HEK293 (cell line): Measurements from ENCODE around the gene CDKAL1.

Source experiments
- CTCF ChIA-PET: fragments of 350-600 bp; formaldehyde crosslinking; extraction: SDS; loops from one replicate; lab custom pipeline; 2021; ENCODE audit warnings: antibody characterized with exemption; lab: Yijun Ruan, JAX
- POLR2A ChIA-PET: fragments of 300-600 bp; formaldehyde crosslinking; extraction: SDS; loops from one replicate; lab custom pipeline; 2020; ENCODE audit warnings: antibody characterized with exemption, inconsistent platforms; lab: Yijun Ruan, JAX
- H3K27ac ChIP-seq: fragments of 200-500 bp; sonication (Bioruptor generic); 2 replicates; pipeline ENCODE4 v1.5.1; 2014; ENCODE audit warnings: low read depth, low read length, control low read depth, inconsistent platforms; ENCODE audit errors: extremely low read depth
- H3K36me3 ChIP-seq, 2 experiments: fragments of 200-500 bp in 1 of 2; sonication (Bioruptor generic) in 1 of 2; 1 replicate in 1 of 2; 2 replicates in 1 of 2; pipeline ENCODE4 v1.5.1; 2014 to 2017; ENCODE audit warnings: inconsistent platforms in 2 of 2, low read length in 2 of 2; ENCODE audit not compliant: control insufficient read depth in 2 of 2, insufficient read depth in 1 of 2
- H3K4me1 ChIP-seq: fragments of 200-500 bp; sonication (Bioruptor generic); 2 replicates; pipeline ENCODE4 v1.5.1; 2014; ENCODE audit warnings: mild to moderate bottlenecking, low read length, inconsistent platforms; ENCODE audit not compliant: control insufficient read depth, insufficient read depth
- H3K4me3 ChIP-seq: 2 replicates; pipeline ENCODE4 v1.5.1; 2011; ENCODE audit warnings: low read depth, mild to moderate bottlenecking, control low read depth, low read length, moderate library complexity
- H3K9me3 ChIP-seq: fragments of 200-500 bp; sonication (Bioruptor generic); 2 replicates; pipeline ENCODE4 v1.5.1; 2014; ENCODE audit warnings: low read depth, low read length, inconsistent platforms; ENCODE audit not compliant: control insufficient read depth, insufficient read depth
- AEBP2 ChIP-seq: fragments of 450-650 bp; formaldehyde crosslinking; IDR thresholded peaks from 2 replicates; pipeline ENCODE4 v1.5.1; 2016; ENCODE audit warnings: missing biosample characterization, missing genetic modification characterization, borderline replicate concordance
- HOXA7 ChIP-seq: sonication (generic); formaldehyde crosslinking; IDR thresholded peaks from 2 replicates; pipeline ENCODE4 v1.8.1; 2022; ENCODE audit warnings: missing genetic modification reagents, borderline replicate concordance
- KLF9 ChIP-seq: fragments of 450-650 bp; formaldehyde crosslinking; IDR thresholded peaks from 2 replicates; pipeline ENCODE4 v1.5.1; 2016; ENCODE audit warnings: missing biosample characterization, missing genetic modification characterization, low read depth
- PATZ1 ChIP-seq: fragments of 450-650 bp; formaldehyde crosslinking; IDR thresholded peaks from 2 replicates; pipeline ENCODE4 v1.5.1; 2016; ENCODE audit warnings: missing biosample characterization, missing genetic modification characterization
- WT1 ChIP-seq: fragments of 450-650 bp; formaldehyde crosslinking; IDR thresholded peaks from 2 replicates; pipeline ENCODE4 v1.5.1; 2016; ENCODE audit warnings: missing biosample characterization, missing genetic modification characterization
- ZBTB10 ChIP-seq: fragments of 450-650 bp; formaldehyde crosslinking; IDR thresholded peaks from 2 replicates; pipeline ENCODE4 v1.5.1; 2016; ENCODE audit warnings: missing biosample characterization, missing genetic modification characterization
- ZIC2 ChIP-seq: fragments of 450-650 bp; formaldehyde crosslinking; IDR thresholded peaks from 2 replicates; pipeline ENCODE4 v1.5.1; 2016; ENCODE audit warnings: missing biosample characterization, missing genetic modification characterization
- ZNF121 ChIP-seq: fragments of 450-650 bp; formaldehyde crosslinking; IDR thresholded peaks from 2 replicates; pipeline ENCODE4 v1.5.1; 2016; ENCODE audit warnings: missing biosample characterization, missing genetic modification characterization
- ZNF266 ChIP-seq: fragments of 450-650 bp; formaldehyde crosslinking; IDR thresholded peaks from 2 replicates; pipeline ENCODE4 v1.5.1; 2016; ENCODE audit warnings: missing biosample characterization, missing genetic modification characterization, low read depth
- ZNF426 ChIP-seq: fragments of 450-650 bp; formaldehyde crosslinking; IDR thresholded peaks from 2 replicates; pipeline ENCODE4 v1.5.1; 2017; ENCODE audit warnings: missing biosample characterization, missing genetic modification characterization, mild to moderate bottlenecking, inconsistent platforms, moderate library complexity
- ZNF521 ChIP-seq: fragments of 450-650 bp; formaldehyde crosslinking; IDR thresholded peaks from 2 replicates; pipeline ENCODE4 v1.5.1; 2017; ENCODE audit warnings: missing biosample characterization, mild to moderate bottlenecking, missing genetic modification characterization
- ZNF544 ChIP-seq: fragments of 450-650 bp; formaldehyde crosslinking; IDR thresholded peaks from 2 replicates; pipeline ENCODE4 v1.5.0; 2017; ENCODE audit warnings: missing biosample characterization, missing genetic modification characterization
- ZNF571 ChIP-seq: fragments of 450-650 bp; formaldehyde crosslinking; IDR thresholded peaks from 2 replicates; pipeline ENCODE4 v1.5.0; 2017; ENCODE audit warnings: missing biosample characterization, missing genetic modification characterization
- ZNF600 ChIP-seq: fragments of 450-650 bp; formaldehyde crosslinking; IDR thresholded peaks from 2 replicates; pipeline ENCODE4 v1.5.1; 2016; ENCODE audit warnings: missing biosample characterization, missing genetic modification characterization
- ZNF658 ChIP-seq: fragments of 450-650 bp; formaldehyde crosslinking; IDR thresholded peaks from 2 replicates; pipeline ENCODE4; 2016; ENCODE audit warnings: missing biosample characterization, missing genetic modification characterization
- ZSCAN16 ChIP-seq: fragments of 450-650 bp; formaldehyde crosslinking; IDR thresholded peaks from 2 replicates; pipeline ENCODE4 v1.5.1; 2016; ENCODE audit warnings: missing biosample characterization, missing genetic modification characterization
- ZSCAN30 ChIP-seq: fragments of 450-650 bp; IDR thresholded peaks from 2 replicates; pipeline ENCODE4 v1.5.1; 2018; ENCODE audit warnings: missing biosample characterization, mild to moderate bottlenecking, missing genetic modification characterization, moderate library complexity
- ZSCAN4 ChIP-seq: fragments of 450-650 bp; formaldehyde crosslinking; IDR thresholded peaks from 2 replicates; pipeline ENCODE4 v1.5.1; 2017; ENCODE audit warnings: missing biosample characterization, missing genetic modification characterization

Gene CDKAL1

GRCh38 chr6:21173678-21174077, 639.4 kb downstream of the CDKAL1 start:
- Histone ChIP-seq H3K4me1 (no peaks in the 10 kb centered on the region), H3K4me3 (no peak overlapping the region), H3K27ac (no peak overlapping the region), H3K36me3 (no peaks in the 10 kb centered on the region), H3K9me3 (no peaks in the 10 kb centered on the region)
- TF ChIP-seq ZSCAN4 (no peak), KLF9 (tag by site-specific recombination) (no peak), ZNF121 (tag by site-specific recombination) (peak; percentile 30; the same call in 1 of the 2 replicates), ZNF571 (no peak), ZNF544 (no peak), AEBP2 (tag by site-specific recombination) (no peak)
- CTCF ChIA-PET, result interaction anchor here (0.6 to 0.9 kb wide), 2 partner anchors 10 to 221 kb away, joined by 4 to 5 read pairs; no protein-coding TSS in a partner anchor
- POLR2A ChIA-PET, result no interaction called here

- Histone ChIP-seq H3K36me3 (no peaks in the 10 kb centered on the region), H3K4me3 (no peak overlapping the region), H3K27ac (no peak overlapping the region), H3K9me3 (no peaks in the 10 kb centered on the region), H3K4me1 (no peaks in the 10 kb centered on the region)
- POLR2A ChIA-PET, result interaction anchor here (0.7 kb wide), 1 partner anchor 25 kb away, joined by 9 read pairs; no protein-coding TSS in a partner anchor
- TF ChIP-seq HOXA7 (CRISPR knock-in tag), result no peak
- no peak for TF ChIP-seq ZIC2 (tag by site-specific recombination)
- TF ChIP-seq ZBTB10 (tag by site-specific recombination), result no peak
- no peak for TF ChIP-seq ZNF266 (tag by site-specific recombination)
- TF ChIP-seq ZSCAN16, result no peak
- no peak for TF ChIP-seq ZSCAN30 (tag by site-specific recombination)
- TF ChIP-seq ZNF426 (tag by site-specific recombination), result no peak
- TF ChIP-seq ZNF521 (tag by site-specific recombination), result no peak
- TF ChIP-seq ZNF658 (tag by site-specific recombination), result no peak
- TF ChIP-seq ZNF600 (tag by site-specific recombination), result no peak
- no peak for TF ChIP-seq PATZ1 (tag by site-specific recombination)
- TF ChIP-seq WT1 (tag by site-specific recombination), result no peak
- CTCF ChIA-PET, result interaction anchor here (0.7 kb wide), 1 partner anchor 1441 kb away, joined by 4 read pairs; no protein-coding TSS in a partner anchor
Observed at GRCh38 chr6:21176197-21176596, 641.9 kb downstream of the CDKAL1 start.
